ENCODE data around the gene CLTC.
"Not testable (repeated sequence)": the region's sequence is repeated elsewhere in the genome, so short reads cannot be mapped to it uniquely, and the experiment has no call there.

The CLTC gene

GRCh38 chr17:59619298-59620063 lies at the start of gene CLTC:
Gene CLTC (plus strand): TSS chr17:59619895. CDS start chr17:59620132, 237 bp downstream.
- Mint-ChIP-seq H3K27ac (peak within 1 kb of the TSS; percentile 100), H3K4me1 (peaks cover 58% of the 10 kb centered on the region), H3K27me3 (peaks cover 1% of the 10 kb centered on the region)

GRCh38 chr17:59572301-59572924 lies 47.3 kb upstream of the CLTC start:
- Mint-ChIP-seq H3K36me3 (peaks cover 11% of the 10 kb centered on the region), H3K4me3 (peak overlapping the region; percentile 2), H3K27ac (peak overlapping the region; percentile 91), H3K27me3 (no peaks in the 10 kb centered on the region), H3K9me3 (no peaks in the 10 kb centered on the region), H3K4me1 (peaks cover 14% of the 10 kb centered on the region)

More at GRCh38 chr17:59619298-59620063, at the start of gene CLTC:
- no peaks in the 10 kb centered on the region for H3K9me3 Mint-ChIP-seq
- H3K4me3 Mint-ChIP-seq, result peak within 1 kb of the TSS; percentile 99
- peaks cover 1% of the 10 kb centered on the region for H3K36me3 Mint-ChIP-seq

GRCh38 chr17:59584168-59584567 lies 35.5 kb upstream of the CLTC start:
- H3K27me3 Mint-ChIP-seq, H3K4me3 Mint-ChIP-seq, H3K9me3 Mint-ChIP-seq, H3K4me1 Mint-ChIP-seq, H3K27ac Mint-ChIP-seq, H3K36me3 Mint-ChIP-seq: not testable (repeated sequence)

DNA sequence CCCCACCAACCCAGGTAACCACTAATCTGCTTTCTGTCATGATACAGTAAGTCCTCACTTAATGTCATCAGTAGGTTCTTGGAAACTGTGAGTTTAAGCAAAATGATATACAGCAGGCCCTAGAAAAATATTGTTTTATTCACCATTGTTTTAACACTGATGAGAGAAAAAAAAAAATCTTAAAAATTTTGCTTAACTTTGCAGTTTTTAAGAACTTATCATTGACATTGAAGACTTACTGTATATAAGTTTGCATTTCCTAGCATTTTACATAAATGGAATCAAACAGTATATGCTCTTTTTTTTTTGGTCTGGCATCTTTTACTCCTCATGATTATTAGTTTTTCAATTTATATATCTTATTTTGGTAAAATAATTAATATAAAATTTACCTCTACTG lies 19.5 kb upstream of the CLTC start:
- Mint-ChIP-seq H3K9me3 (no peaks in the 10 kb centered on the region), H3K27me3 (no peaks in the 10 kb centered on the region), H3K36me3 (peaks cover 16% of the 10 kb centered on the region), H3K27ac (no peak overlapping the region), H3K4me3 (no peak overlapping the region), H3K4me1 (no peaks in the 10 kb centered on the region)

DNA sequence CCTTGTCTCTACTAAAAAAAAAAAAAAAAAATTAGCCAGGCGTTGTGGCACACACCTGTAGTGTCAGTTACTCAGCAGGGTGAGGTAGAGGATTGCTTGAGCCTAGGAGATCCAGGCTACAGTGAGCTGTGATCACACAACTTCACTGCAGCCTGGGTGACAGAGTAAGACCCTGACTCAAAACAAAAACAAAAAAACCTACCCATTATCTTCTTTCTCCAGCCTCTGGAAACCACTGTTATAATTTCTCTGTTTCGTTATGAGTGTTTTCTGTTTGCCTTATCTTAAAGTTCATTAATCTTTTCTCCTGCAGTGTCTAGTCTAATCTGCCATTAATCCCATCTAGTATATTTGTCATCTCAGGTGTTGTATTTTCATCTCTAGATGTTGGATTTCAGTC lies 18.6 kb upstream of the CLTC start:
- no peaks in the 10 kb centered on the region for H3K27me3 Mint-ChIP-seq
- peak overlapping the region; percentile 4 for H3K27ac Mint-ChIP-seq
- H3K36me3 Mint-ChIP-seq, result peaks cover 19% of the 10 kb centered on the region
- H3K4me1 Mint-ChIP-seq, result no peaks in the 10 kb centered on the region
- H3K4me3 Mint-ChIP-seq, result no peak overlapping the region
- no peaks in the 10 kb centered on the region for H3K9me3 Mint-ChIP-seq

- Mint-ChIP-seq H3K27ac (no peak overlapping the region), H3K4me1 (no peaks in the 10 kb centered on the region), H3K9me3 (no peaks in the 10 kb centered on the region), H3K4me3 (no peak overlapping the region), H3K27me3 (no peaks in the 10 kb centered on the region), H3K36me3 (peaks cover 22% of the 10 kb centered on the region)
These were observed 12.6 kb upstream of the CLTC start for GRCh38 chr17:59607061-59607460.

DNA sequence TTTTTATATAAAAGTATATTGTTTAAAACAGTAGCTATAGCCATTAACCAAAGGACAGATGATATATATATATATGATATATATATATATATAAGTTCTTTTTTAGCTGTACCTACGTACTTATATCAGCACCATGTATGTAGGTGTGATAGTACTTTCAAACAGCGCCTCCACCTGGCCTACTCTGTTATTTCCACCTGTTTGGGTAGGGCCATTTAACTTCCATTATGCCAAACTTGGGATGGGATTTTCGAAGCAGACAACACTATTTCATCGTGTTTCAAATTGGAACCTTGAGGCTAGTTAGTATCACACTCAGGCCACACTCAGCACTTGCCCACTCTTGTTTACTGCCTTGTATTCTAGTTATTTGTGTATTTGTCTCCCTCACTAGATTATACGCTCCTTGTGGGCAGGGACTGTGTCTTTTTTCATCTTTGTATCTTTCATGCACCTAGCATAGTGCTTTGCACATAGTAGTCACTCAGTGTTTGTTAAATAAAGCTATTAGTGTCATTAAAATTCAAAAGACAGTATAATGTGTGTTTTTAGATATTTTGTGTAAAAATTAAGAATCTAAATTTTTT lies 11.8 kb upstream of the CLTC start:
- Mint-ChIP-seq H3K36me3 (peaks cover 16% of the 10 kb centered on the region), H3K27ac (no peak overlapping the region), H3K27me3 (no peaks in the 10 kb centered on the region), H3K9me3 (no peaks in the 10 kb centered on the region), H3K4me3 (no peak overlapping the region), H3K4me1 (no peaks in the 10 kb centered on the region)

- no peak overlapping the region for H3K27ac Mint-ChIP-seq
- H3K27me3 Mint-ChIP-seq, result no peaks in the 10 kb centered on the region
- H3K4me3 Mint-ChIP-seq, result no peak overlapping the region
- H3K9me3 Mint-ChIP-seq, result no peaks in the 10 kb centered on the region
- no peaks in the 10 kb centered on the region for H3K4me1 Mint-ChIP-seq
- H3K36me3 Mint-ChIP-seq, result peaks cover 9% of the 10 kb centered on the region
These were observed 8.2 kb upstream of the CLTC start for GRCh38 chr17:59611503-59611902.

DNA sequence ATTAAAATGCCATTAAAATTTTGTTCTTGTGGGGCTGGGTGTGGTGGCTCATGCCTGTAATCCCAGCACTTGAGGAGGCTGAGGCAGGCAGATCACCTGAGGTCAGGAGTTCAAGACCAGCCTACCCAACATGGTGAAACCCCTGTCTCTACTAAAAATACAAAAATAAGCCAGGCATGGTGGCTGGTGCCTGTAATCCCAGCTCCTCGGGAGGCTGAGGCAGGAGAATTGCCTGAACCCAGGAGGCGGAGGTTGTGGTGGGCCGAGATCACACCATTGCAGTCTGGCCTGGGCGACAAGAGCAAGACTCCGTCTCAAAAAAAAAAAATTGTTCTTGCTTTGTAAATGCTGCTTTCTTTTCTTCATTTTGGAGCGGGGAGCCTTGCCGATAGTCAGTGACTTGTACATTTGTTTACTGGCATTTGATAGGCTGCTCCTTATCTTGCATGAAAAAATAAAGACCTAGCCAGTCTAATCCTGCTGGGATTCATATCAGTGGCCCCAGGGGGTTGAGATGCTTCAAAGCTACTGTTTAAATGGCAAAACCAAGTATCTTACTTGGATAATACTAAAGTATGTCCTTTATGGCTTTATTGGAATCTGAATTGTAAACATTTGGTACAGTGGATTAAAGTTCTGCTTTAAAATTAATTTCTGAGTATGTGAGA lies 3.3 kb upstream of the CLTC start:
- Mint-ChIP-seq H3K27me3 (peaks cover 1% of the 10 kb centered on the region), H3K9me3 (no peaks in the 10 kb centered on the region), H3K4me1 (peaks cover 33% of the 10 kb centered on the region), H3K27ac (no peak overlapping the region), H3K4me3 (no peak overlapping the region), H3K36me3 (peaks cover 1% of the 10 kb centered on the region)

- peaks cover 1% of the 10 kb centered on the region for H3K36me3 Mint-ChIP-seq
- H3K27ac Mint-ChIP-seq, result peak overlapping the region; percentile 100
- H3K9me3 Mint-ChIP-seq, result no peaks in the 10 kb centered on the region
These were observed 2.5 kb upstream of the CLTC start for GRCh38 chr17:59617156-59617732.

DNA sequence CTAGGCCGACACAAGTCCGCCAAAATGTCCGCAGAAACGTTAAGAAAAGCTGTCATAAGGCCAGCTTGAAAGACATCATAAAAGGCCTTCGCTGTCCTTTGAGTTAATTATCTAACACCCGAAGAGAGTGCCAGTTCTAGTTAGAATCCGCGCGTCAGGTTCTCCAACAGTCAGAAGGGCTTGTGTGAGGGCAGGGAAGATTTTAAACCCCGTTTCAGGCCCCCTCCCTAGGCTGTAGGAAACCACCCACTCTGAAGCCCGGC lies 729 bp upstream of the CLTC start:
- H3K4me3 Mint-ChIP-seq, result peak overlapping the region; percentile 99
- H3K27me3 Mint-ChIP-seq, result peaks cover 1% of the 10 kb centered on the region
- H3K9me3 Mint-ChIP-seq, result no peaks in the 10 kb centered on the region
- peak overlapping the region; percentile 100 for H3K27ac Mint-ChIP-seq
- peaks cover 1% of the 10 kb centered on the region for H3K36me3 Mint-ChIP-seq
- H3K4me1 Mint-ChIP-seq, result peaks cover 56% of the 10 kb centered on the region

More at GRCh38 chr17:59617156-59617732, 2.5 kb upstream of the CLTC start:
- Mint-ChIP-seq H3K27me3 (peaks cover 1% of the 10 kb centered on the region), H3K4me3 (peak overlapping the region; percentile 39), H3K4me1 (peaks cover 42% of the 10 kb centered on the region)

DNA sequence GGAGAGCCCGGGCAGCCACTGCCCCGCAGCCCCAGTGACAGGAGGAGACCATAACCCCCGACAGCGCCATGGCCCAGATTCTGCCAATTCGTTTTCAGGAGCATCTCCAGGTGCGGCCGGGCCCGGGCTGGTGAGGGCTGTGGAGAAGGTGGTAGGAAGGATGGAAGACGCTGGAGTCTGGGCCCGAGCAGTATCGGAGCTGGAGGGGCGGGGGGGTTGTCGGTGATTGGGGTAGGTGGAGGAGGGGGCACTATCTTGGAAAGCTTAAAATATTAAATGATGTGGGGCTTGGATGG lies 317 bp downstream of the CLTC start:
- Mint-ChIP-seq H3K27me3 (peaks cover 1% of the 10 kb centered on the region), H3K27ac (peak overlapping the region; percentile 100), H3K9me3 (no peaks in the 10 kb centered on the region), H3K4me3 (peak overlapping the region; percentile 99), H3K36me3 (peaks cover 1% of the 10 kb centered on the region), H3K4me1 (peaks cover 58% of the 10 kb centered on the region)

DNA sequence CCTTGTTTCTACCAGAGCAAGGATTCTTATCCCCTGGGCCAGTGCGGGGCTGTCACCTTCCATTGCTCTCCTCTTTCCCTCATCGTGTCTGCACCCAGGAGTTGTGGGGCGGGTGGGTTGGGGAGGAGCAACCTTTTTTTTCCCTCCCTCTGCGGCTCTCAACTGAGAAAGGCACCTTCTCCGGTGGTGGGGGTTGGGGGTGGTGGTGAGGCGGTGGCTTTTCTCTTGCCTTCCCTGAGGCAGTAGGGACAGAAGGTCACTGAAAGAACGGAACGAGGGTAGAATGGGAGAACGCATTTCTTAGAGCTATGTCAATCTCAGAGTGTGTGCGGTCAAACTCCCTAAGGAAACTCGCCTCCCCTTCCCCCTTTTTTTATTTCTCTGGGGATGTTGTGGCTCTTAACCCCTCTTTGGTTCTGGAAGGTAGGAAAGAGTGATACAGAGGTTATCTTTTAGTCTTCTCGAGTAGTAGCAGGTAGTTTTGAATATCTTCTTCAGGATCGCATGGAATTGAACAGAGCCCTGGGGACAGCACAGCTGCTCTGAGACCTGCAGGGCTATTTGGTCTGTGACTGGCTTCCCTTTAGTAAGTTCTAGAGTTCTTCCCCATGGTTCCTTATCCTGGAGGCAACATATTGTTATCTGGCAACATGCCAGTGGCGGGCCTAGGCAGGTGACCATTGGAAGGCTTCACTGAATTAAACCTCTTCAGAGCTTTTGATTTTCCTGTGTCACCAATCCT lies 994 bp downstream of the CLTC start:
- Mint-ChIP-seq H3K9me3 (no peaks in the 10 kb centered on the region), H3K4me3 (peak overlapping the region; percentile 99), H3K27ac (peak overlapping the region; percentile 100), H3K36me3 (peaks cover 1% of the 10 kb centered on the region), H3K27me3 (peaks cover 1% of the 10 kb centered on the region), H3K4me1 (peaks cover 64% of the 10 kb centered on the region)

- no peaks in the 10 kb centered on the region for H3K9me3 Mint-ChIP-seq
- no peak overlapping the region for H3K27ac Mint-ChIP-seq
- peaks cover 70% of the 10 kb centered on the region for H3K4me1 Mint-ChIP-seq
- peaks cover 1% of the 10 kb centered on the region for H3K36me3 Mint-ChIP-seq
- peaks cover 1% of the 10 kb centered on the region for H3K27me3 Mint-ChIP-seq
- peak overlapping the region; percentile 99 for H3K4me3 Mint-ChIP-seq
These were observed 2.1 kb downstream of the CLTC start for GRCh38 chr17:59621771-59622170.

- H3K4me3 Mint-ChIP-seq, result peak overlapping the region; percentile 99
- peak overlapping the region; percentile 57 for H3K27ac Mint-ChIP-seq
- peaks cover 66% of the 10 kb centered on the region for H3K4me1 Mint-ChIP-seq
- no peaks in the 10 kb centered on the region for H3K9me3 Mint-ChIP-seq
- H3K27me3 Mint-ChIP-seq, result peaks cover 1% of the 10 kb centered on the region
- peaks cover 1% of the 10 kb centered on the region for H3K36me3 Mint-ChIP-seq
These were observed 3.5 kb downstream of the CLTC start for GRCh38 chr17:59623151-59623550.
